Gastroesophageal sphincter (tissue), 4 donors: ENCODE data around the gene SERGEF. TPM values are rescaled to one million over a fixed set of nuclear protein-coding genes. Genes with fewer than 3 reads are reported as not detected.
A peak's percentile ranks its signal among the peaks of the same experiment; 100 is the strongest.

Experiments used
- ATAC-seq: fragments of 150-250 bp; one replicate; pipeline ENCODE4 v1.9.1; 2016; ENCODE audit warnings: mild to moderate bottlenecking, moderate library complexity
- H3K27ac ChIP-seq, 4 donors: fragments of 200-600 bp; sonication (generic) in 3 of 4; 1 replicate in 3 of 4; 2 replicates in 1 of 4; pipeline ENCODE4 v1.5.1; 2016 to 2019
- H3K27me3 ChIP-seq: fragments of 200-600 bp; sonication (generic); one replicate; pipeline ENCODE4 v1.5.1; 2019
- H3K36me3 ChIP-seq, 2 donors: fragments of 200-600 bp; sonication (generic); one replicate each; pipeline ENCODE4 v1.5.1; 2019; ENCODE audit warnings: control low read depth in 1 of 2
- H3K4me1 ChIP-seq, 3 donors: fragments of 200-600 bp; sonication (generic); 1 replicate in 2 of 3; 2 replicates in 1 of 3; pipeline ENCODE4 v1.5.1; 2016 to 2019; ENCODE audit warnings: control low read depth in 2 of 3
- H3K4me3 ChIP-seq, 2 donors: fragments of 200-600 bp; sonication (generic); one replicate each; pipeline ENCODE4 v1.5.1; 2019; ENCODE audit warnings: mild to moderate bottlenecking in 1 of 2, moderate library complexity in 1 of 2
- H3K9me3 ChIP-seq, 3 donors: fragments of 200-600 bp; sonication (generic); one replicate each; pipeline ENCODE4 v1.5.1; 2017 to 2019; ENCODE audit warnings: control low read depth in 2 of 3
- CTCF ChIP-seq, 4 experiments: fragments of 200-600 bp in 2 of 4; fragments of 450-650 bp in 2 of 4; sonication (generic) in 1 of 4; IDR thresholded peaks; one replicate each; pipeline ENCODE4 v1.5.1; 2017 to 2019; ENCODE audit warnings: antibody characterized with exemption in 4 of 4, mild to moderate bottlenecking in 2 of 4, moderate library complexity in 2 of 4
- EP300 ChIP-seq: sonication (generic); formaldehyde crosslinking; IDR thresholded peaks from one replicate; pipeline ENCODE4 v1.6.1; 2017; ENCODE audit warnings: antibody characterized with exemption, mild to moderate bottlenecking
- POLR2A ChIP-seq, 2 donors: fragments of 450-650 bp; IDR thresholded peaks; one replicate each; pipeline ENCODE4 v1.6.1; 2017; ENCODE audit warnings: antibody characterized with exemption in 2 of 2, mild to moderate bottlenecking in 2 of 2, moderate library complexity in 1 of 2
- POLR2AphosphoS5 ChIP-seq: sonication (generic); formaldehyde crosslinking; IDR thresholded peaks from one replicate; pipeline ENCODE4 v1.6.1; 2017; ENCODE audit warnings: antibody characterized with exemption
- WGBS, 2 donors: methylation state at CpG; one replicate each; pipeline ENCODE4 v1.1.5; 2018; ENCODE audit warnings: low coverage in 1 of 2; 5-methylcytosine and 5-hydroxymethylcytosine counted together
- total RNA-seq, 4 donors: library from RNA; depleted of rRNA; stranded (reverse); fragments of >200 nt; gene quantifications; one replicate each; pipeline ENCODE4 v1.1.0, GENCODE V29; 2016

The SERGEF gene
- total RNA-seq, 4 donors from 2014 or later, result 35.5 to 42.5 (median 36.3) TPM

- H3K27ac ChIP-seq, result no peak overlapping the region
- no peak overlapping the region for H3K4me3 ChIP-seq
- H3K9me3 ChIP-seq, result no peaks in the 10 kb centered on the region
- H3K4me1 ChIP-seq, result peaks cover 0 to 9% (median 0%) of the 10 kb centered on the region in 3 donors
- TF ChIP-seq EP300 (no peak), POLR2AphosphoS5 (no peak), POLR2A (IDR thresholded peaks at IDR 0.05) (no peak), CTCF (IDR thresholded peaks at IDR 0.05) (no peak)
- no peak for ATAC-seq
- H3K36me3 ChIP-seq, result no peaks in the 10 kb centered on the region
- WGBS, 2 donors, result 88 to 100% methylated on average over 4 of the region's 4 CpGs
- H3K27me3 ChIP-seq, result no peaks in the 10 kb centered on the region
Observed at GRCh38 chr11:17802491-17802890, 210.4 kb downstream of the SERGEF start.

- TF ChIP-seq EP300, result no peak
- no peak for TF ChIP-seq CTCF (IDR thresholded peaks at IDR 0.05)
- no peak for TF ChIP-seq POLR2AphosphoS5
- TF ChIP-seq POLR2A (IDR thresholded peaks at IDR 0.05), result no peak
- no peak for ATAC-seq
- Histone ChIP-seq H3K27ac (no peak overlapping the region), H3K27me3 (no peaks in the 10 kb centered on the region), H3K4me3 (no peak overlapping the region), H3K36me3 (no peaks in the 10 kb centered on the region), H3K9me3 (no peaks in the 10 kb centered on the region), H3K4me1 (peaks cover 0 to 9% (median 0%) of the 10 kb centered on the region in 3 donors)
- 90 to 100% methylated on average over 1 to 2 of the region's 4 CpGs for WGBS, 2 donors
Observed at GRCh38 chr11:17801166-17801565, 211.7 kb downstream of the SERGEF start.

- no peak for TF ChIP-seq CTCF (IDR thresholded peaks at IDR 0.05)
- H3K9me3 ChIP-seq, result no peaks in the 10 kb centered on the region
- H3K4me3 ChIP-seq, result no peak overlapping the region
- H3K27ac ChIP-seq, result peak overlapping the region in 1 of 4 donors; percentile 30
- no peaks in the 10 kb centered on the region for H3K27me3 ChIP-seq
- no peaks in the 10 kb centered on the region for H3K36me3 ChIP-seq
- 100% methylated on average over 1 of the region's 5 CpGs; no CpG with 5 or more reads in 1 of the 2 donors for WGBS, 2 donors
- peaks cover 0 to 9% (median 0%) of the 10 kb centered on the region in 3 donors for H3K4me1 ChIP-seq
- no peak for ATAC-seq
Observed at GRCh38 chr11:17799147-17799546, 213.7 kb downstream of the SERGEF start.

GRCh38 chr11:17798716-17799115 lies 214.1 kb downstream of the SERGEF start:
- WGBS, 2 donors, result 85 to 100% methylated on average over 1 to 3 of the region's 3 CpGs
- peaks cover 0 to 9% (median 0%) of the 10 kb centered on the region in 3 donors for H3K4me1 ChIP-seq
- no peak for ATAC-seq
- no peaks in the 10 kb centered on the region for H3K27me3 ChIP-seq
- no peaks in the 10 kb centered on the region for H3K9me3 ChIP-seq
- peak overlapping the region in 2 of 4 donors; percentile 8 to 30 for H3K27ac ChIP-seq
- H3K4me3 ChIP-seq, result no peak overlapping the region
- H3K36me3 ChIP-seq, result no peaks in the 10 kb centered on the region
- TF ChIP-seq CTCF (IDR thresholded peaks at IDR 0.05) (no peak), EP300 (no peak), POLR2AphosphoS5 (no peak), POLR2A (IDR thresholded peaks at IDR 0.05) (no peak)

GRCh38 chr11:17798253-17798652 lies 214.6 kb downstream of the SERGEF start:
- Histone ChIP-seq H3K36me3 (no peaks in the 10 kb centered on the region), H3K4me3 (no peak overlapping the region), H3K27ac (peak overlapping the region in 2 of 4 donors; percentile 8 to 30), H3K9me3 (no peaks in the 10 kb centered on the region), H3K27me3 (no peaks in the 10 kb centered on the region), H3K4me1 (peaks cover 0 to 9% (median 0%) of the 10 kb centered on the region in 3 donors)
- TF ChIP-seq POLR2A (IDR thresholded peaks at IDR 0.05), result no peak
- no peak for TF ChIP-seq EP300
- no peak for TF ChIP-seq POLR2AphosphoS5
- no peak for TF ChIP-seq CTCF (IDR thresholded peaks at IDR 0.05)
- ATAC-seq, result peak; percentile 53
- whole genome bisulfite sequencing, 2 donors, result 27 to 61% methylated on average over 2 to 4 of the region's 6 CpGs
